Astrocyte of the cerebellum (primary cell): ENCODE data around the gene CHIT1.
A peak's percentile ranks its signal among the peaks of the same experiment; 100 is the strongest.

Experiments
- DNase-seq: peaks from one replicate; pipeline ENCODE4 v3.0.0-alpha.2; 2011; ENCODE audit warnings: low read depth
- H3K4me3 ChIP-seq: 2 replicates; pipeline ENCODE4 v1.5.1; 2011; ENCODE audit warnings: mild to moderate bottlenecking, low read depth, low read length, moderate library complexity
- in situ Hi-C: cut with HindIII; loops from 2 replicates; pipeline ENCODE4 v1.10.0; 2017; ENCODE audit warnings: low sequenced_read_pairs
- TF ChIP-seq, protein P1 (sequence below): IDR thresholded peaks from 2 replicates; pipeline ENCODE4 v1.5.1; 2012; ENCODE audit warnings: low read length, low read depth, moderate library complexity, mild to moderate bottlenecking; ENCODE audit errors: missing control alignments

Gene CHIT1

DNA sequence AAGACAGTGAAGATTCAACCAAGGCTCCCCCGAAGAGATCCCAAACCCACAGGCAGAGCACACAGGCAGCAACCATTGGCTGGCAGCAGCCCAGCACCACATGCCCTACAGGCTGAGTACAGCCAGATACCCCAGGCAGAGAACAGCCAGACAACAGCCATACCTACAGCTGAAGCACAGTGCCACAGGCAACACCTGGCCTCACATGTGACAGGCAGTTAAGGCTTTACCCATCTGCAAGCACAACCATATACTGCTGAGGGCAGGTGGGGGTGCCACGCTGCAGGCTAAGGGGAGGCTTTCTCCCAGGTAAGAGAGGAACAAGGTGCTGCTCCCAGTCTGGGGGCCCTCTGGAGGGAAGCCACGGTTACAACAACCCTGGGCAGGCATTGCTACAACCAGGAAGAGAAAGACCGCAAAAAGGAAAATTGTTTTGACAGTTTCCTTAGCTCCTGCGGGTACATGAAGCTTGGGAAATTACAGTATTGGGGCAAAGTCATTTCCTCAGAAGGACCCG is 12.3 kb downstream of the CHIT1 start:
- TF ChIP-seq, protein P1, sequence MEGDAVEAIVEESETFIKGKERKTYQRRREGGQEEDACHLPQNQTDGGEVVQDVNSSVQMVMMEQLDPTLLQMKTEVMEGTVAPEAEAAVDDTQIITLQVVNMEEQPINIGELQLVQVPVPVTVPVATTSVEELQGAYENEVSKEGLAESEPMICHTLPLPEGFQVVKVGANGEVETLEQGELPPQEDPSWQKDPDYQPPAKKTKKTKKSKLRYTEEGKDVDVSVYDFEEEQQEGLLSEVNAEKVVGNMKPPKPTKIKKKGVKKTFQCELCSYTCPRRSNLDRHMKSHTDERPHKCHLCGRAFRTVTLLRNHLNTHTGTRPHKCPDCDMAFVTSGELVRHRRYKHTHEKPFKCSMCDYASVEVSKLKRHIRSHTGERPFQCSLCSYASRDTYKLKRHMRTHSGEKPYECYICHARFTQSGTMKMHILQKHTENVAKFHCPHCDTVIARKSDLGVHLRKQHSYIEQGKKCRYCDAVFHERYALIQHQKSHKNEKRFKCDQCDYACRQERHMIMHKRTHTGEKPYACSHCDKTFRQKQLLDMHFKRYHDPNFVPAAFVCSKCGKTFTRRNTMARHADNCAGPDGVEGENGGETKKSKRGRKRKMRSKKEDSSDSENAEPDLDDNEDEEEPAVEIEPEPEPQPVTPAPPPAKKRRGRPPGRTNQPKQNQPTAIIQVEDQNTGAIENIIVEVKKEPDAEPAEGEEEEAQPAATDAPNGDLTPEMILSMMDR = no peak

DNA sequence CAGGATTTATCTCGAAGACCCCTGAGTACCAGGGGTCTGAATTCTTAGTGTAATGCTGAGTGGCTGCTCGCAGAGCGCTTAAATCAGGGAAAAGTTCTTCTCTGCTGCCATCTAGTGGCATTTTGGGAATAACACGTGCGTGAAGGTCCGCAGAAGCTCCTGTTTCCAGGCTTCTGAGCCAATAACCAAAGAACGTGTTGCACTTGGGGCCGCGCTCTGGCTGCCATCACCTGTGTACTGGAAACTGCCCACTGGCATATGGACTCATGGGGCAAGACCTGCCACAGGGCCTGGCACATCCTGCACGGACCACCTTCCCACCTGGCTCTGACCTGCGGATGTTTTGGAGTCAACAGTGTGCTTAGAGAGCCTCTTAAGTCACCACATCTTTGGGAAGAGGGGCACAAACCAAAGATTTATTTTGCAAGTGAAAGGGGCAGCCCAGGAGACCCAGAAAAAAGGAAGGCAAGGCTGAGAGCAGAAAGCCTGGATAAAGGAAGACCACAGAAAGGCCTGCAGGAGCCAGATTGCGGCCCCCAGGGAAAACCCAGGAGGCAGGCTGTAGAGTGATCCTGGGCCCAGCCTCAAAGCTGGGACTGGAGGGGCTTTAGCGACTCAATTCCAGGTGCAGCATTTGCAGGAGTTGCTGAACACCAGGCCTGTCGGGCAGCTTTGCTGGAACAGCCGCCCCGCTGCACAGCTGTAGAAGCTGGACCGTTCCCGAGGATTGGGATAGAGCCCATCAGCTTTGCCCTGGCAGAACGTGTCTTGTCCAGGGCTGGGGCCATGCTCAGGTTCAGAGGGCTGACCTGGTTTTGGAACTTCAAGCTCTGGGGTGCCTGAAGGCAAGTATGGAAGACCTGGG is 13.0 kb downstream of the CHIT1 start:
- peak; percentile 46 for DNase-seq
- in situ Hi-C loops = no loop called here
- H3K4me3 ChIP-seq = no peak overlapping the region
- TF ChIP-seq, protein P1 = peak; percentile 62

More for the DNA sequence above, 12.3 kb downstream of the CHIT1 start:
- H3K4me3 ChIP-seq = no peak overlapping the region
- no peak for DNase-seq
- in situ Hi-C loops = no loop called here

DNA sequence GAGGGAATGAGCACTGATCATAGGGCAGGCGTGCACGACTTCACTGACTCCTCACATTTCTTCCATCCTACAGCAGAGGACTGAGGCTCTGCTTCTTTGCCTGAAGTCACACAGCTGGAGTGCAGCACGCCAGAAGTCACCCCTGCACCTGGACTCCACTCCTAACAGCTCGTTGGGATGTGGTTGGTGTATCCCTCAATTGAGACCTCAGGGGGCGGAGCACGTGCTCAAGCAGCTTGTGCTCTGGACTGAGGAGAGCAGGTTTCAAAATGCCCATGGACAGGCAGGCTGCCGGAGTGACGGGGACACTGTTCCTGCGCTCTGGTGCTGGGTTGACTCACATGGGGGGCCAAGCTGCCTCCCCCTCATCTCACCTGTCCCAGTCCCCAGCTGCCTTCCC is 13.9 kb downstream of the CHIT1 start:
- TF ChIP-seq, protein P1 = no peak
- no peak overlapping the region for H3K4me3 ChIP-seq
- in situ Hi-C loops = no loop called here
- DNase-seq = no peak

DNA sequence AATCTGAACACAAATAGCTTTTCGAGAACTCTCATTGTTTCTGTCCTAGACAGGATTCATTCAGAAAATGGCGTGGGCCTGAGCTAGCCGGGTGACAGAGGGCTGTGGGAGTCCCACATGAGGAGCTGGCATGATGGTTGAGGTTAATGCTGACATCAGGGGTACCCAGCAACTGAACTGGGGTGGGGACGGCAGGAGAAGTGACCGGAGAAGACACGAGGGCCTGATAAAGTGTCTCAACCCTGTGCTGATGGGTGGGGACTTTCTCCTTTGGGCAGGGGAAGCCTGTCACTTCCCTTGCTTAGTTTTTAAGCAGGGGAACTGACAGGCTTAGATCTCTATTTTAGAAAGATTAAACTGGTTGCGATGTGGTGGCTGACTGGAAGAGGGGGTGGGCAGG is 14.6 kb downstream of the CHIT1 start:
- no peak for DNase-seq
- H3K4me3 ChIP-seq = no peak overlapping the region
- in situ Hi-C loops = loop anchor here (5.0 kb wide), 1 partner anchor 53 kb away; no protein-coding TSS in a partner anchor
- TF ChIP-seq, protein P1 = no peak

DNA sequence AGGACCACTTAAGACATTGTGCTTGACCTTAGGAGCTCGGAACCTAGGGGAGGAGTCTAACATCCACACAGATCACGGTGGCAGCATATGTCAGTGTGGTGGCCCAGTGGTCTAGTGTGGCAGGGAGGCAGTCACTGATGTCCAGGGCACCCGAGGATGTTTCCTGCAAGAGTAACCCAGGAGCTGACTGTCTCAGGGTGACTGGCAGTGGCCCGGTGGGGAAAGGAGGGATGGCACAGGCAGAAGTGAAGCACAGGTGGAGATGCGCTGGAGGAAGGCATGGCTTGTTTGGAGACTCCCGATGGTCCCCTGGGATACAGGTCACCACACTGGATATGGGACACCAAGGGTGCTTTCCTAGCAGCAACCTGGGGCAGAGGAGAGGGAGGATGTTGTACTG is 16.3 kb downstream of the CHIT1 start:
- H3K4me3 ChIP-seq = no peak overlapping the region
- TF ChIP-seq, protein P1 = no peak
- in situ Hi-C loops = loop anchor here (5.0 kb wide), 1 partner anchor 51 kb away; no protein-coding TSS in a partner anchor
- no peak for DNase-seq

DNA sequence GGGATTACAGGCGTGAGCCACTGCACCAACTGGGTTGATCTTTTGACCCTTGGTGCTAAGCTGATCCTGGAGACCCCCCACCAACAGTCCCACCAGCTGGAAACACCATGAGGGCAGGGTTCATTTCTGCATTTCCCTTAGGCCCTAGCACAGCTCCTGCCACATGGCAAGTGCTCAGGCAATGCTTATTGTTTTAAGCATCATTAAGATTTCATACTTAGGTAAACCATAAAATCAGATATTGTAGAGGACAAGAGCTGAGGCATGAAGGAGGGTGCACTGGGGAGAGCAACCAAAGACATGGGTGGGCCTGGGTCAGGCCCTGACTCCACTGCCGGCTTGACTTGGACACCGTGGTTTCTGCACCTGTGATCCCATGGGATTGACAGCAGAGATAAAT is 17.7 kb downstream of the CHIT1 start:
- DNase-seq = no peak
- H3K4me3 ChIP-seq = no peak overlapping the region
- TF ChIP-seq, protein P1 = no peak
- in situ Hi-C loops = loop anchor here (5.0 kb wide), 1 partner anchor 50 kb away; no protein-coding TSS in a partner anchor
